ENCODE measurements around the gene ZFHX3. TPM values are rescaled to one million over a fixed set of nuclear protein-coding genes. Genes with fewer than 3 reads are reported as not detected.

Gene ZFHX3
- total and polyA plus RNA-seq, 4 donors: 1.5 to 5.9 (median 3.0) TPM

GRCh38 chr16:73062743-73063733 lies 15.1 kb upstream of the ZFHX3 start:
- H3K4me1 ChIP-seq (ENCODE audit: control insufficient read depth in 4 of 4, insufficient read depth in 4 of 4, low read length in 3 of 4): peaks cover 5 to 52% (median 34%) of the 10 kb centered on the region in 4 donors
- WGBS: 40% methylated on average over 55 of the region's 55 CpGs

More at GRCh38 chr16:73062743-73063733, 15.1 kb upstream of the ZFHX3 start:
- TF ChIP-seq SP1 (IDR thresholded peaks at IDR 0.05) (no peak), FOXA2 (IDR thresholded peaks at IDR 0.05) (no peak), RAD21 (IDR thresholded peaks at IDR 0.05) (no peak), NR2F2 (IDR thresholded peaks at IDR 0.05) (no peak), TAF1 (conservative IDR thresholded peaks at IDR 0.05) (no peak), ZBTB33 (IDR thresholded peaks at IDR 0.05) (no peak), YY1 (IDR thresholded peaks at IDR 0.05) (no peak), HNF4A (conservative IDR thresholded peaks at IDR 0.05) (no peak), CTCF (IDR thresholded peaks at IDR 0.05; ENCODE audit: low read depth, low read length, missing input control) (no peak), JUND (IDR thresholded peaks at IDR 0.05) (no peak), REST (IDR thresholded peaks at IDR 0.05) (no peak), FOXA1 (IDR thresholded peaks at IDR 0.05) (no peak), MAX (IDR thresholded peaks at IDR 0.05) (no peak), HNF4G (IDR thresholded peaks at IDR 0.05) (no peak), EGR1 (IDR thresholded peaks at IDR 0.05; ENCODE audit: low read depth in 2 of 2) (no peak), RXRA (IDR thresholded peaks at IDR 0.05) (no peak), GABPA (IDR thresholded peaks at IDR 0.05 in 1 of 2, conservative IDR thresholded peaks at IDR 0.05 in 1 of 2) (no peak), ATF3 (IDR thresholded peaks at IDR 0.05) (no peak)
- DNase-seq (ENCODE audit: low spot score): no peak
- Histone ChIP-seq H3K9ac (ENCODE audit: low read depth in 1 of 2, low read length in 2 of 2) (no peak overlapping the region), H3K27me3 (ENCODE audit: control insufficient read depth in 4 of 4, insufficient read depth in 4 of 4, low read length in 3 of 4) (peaks cover 0 to 10% (median 4%) of the 10 kb centered on the region in 4 donors), H3K36me3 (ENCODE audit: control insufficient read depth in 4 of 4, insufficient read depth in 3 of 4, low read depth in 1 of 4, low read length in 3 of 4) (no peaks in the 10 kb centered on the region), H3K27ac (ENCODE audit: low read depth in 1 of 2, low read length in 2 of 2) (no peak overlapping the region), H3K4me3 (ENCODE audit: low read depth in 1 of 3, low read length in 3 of 3) (no peak overlapping the region), H3K9me3 (ENCODE audit: control insufficient read depth in 4 of 4, low read length in 3 of 4) (no peaks in the 10 kb centered on the region)

All from liver (tissue), 9 donors.